Measurements from ENCODE around the gene IL17B.
A peak's percentile ranks its signal among the peaks of the same experiment; 100 is the strongest.

IL17B gene

DNA sequence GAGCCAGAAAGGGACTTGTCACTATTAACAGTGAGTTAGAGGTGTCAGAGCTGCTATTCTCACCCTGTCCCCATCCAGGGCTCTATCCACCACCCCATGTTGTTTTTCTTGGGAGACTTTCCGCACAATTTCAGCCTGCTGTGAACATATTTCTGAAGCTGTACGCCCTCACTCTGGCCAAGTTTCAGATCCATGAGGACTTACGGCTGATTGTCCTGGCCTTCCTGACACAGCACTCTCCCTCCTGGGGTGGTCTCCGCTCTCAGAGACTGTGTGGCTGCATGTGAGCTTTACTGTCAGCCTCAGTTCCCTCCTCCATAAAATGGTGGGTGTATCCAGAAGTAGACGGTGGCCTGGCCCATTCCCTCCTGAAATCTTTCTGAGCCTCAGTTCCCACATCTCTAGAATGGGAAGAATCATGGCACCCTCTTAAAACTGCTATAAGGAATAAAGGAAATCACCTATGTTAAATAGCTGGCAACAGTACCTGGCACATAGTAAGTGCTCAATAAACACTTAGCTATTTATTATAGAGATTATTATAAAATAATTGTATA lies 804 bp upstream of the IL17B start:
- ATAC-seq: no peak
- H3K9me3 Mint-ChIP-seq: no peaks in the 10 kb centered on the region
- H3K27ac Mint-ChIP-seq: no peak overlapping the region

DNA sequence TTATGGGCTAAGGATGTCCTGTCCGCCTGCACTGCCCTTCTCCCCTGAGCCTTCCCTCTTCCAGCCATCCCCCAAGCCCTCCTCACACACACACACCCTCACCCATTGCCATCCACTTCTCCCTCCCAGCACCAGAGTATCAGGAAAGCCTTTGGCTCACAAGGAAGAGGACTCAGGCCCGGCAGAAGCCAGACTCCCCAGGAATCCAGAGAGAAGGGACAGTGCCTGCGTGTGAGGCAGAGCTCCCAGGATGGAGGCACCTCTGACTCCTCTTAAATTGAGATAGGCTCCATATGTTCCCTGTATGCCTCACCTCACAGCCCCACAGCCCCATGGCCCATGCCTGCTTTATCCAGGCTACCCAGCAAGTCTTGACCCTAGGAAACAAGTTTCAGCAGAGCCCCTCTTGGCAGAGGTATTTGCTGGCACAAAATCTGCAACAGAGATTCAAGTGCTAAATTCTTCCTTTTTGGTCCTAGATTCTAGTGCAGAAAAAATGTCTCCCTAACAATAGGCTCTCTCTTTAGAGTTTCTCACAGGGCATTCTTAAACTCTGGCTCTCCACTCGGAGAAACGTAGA lies 761 bp downstream of the IL17B start:
- DNase-seq: no peak
- no peak overlapping the region for H3K4me3 Mint-ChIP-seq
- H3K4me1 Mint-ChIP-seq: no peaks in the 10 kb centered on the region
- no peaks in the 10 kb centered on the region for H3K9me3 Mint-ChIP-seq
- ATAC-seq: no peak
- H3K27ac Mint-ChIP-seq: no peak overlapping the region
- no peaks in the 10 kb centered on the region for H3K36me3 Mint-ChIP-seq (ENCODE audit: low read depth)
- H3K27me3 Mint-ChIP-seq: no peaks in the 10 kb centered on the region

More for the DNA sequence above, 804 bp upstream of the IL17B start:
- no peak for DNase-seq
- no peaks in the 10 kb centered on the region for H3K27me3 Mint-ChIP-seq
- no peak overlapping the region for H3K4me3 Mint-ChIP-seq
- H3K36me3 Mint-ChIP-seq (ENCODE audit: low read depth): no peaks in the 10 kb centered on the region
- no peaks in the 10 kb centered on the region for H3K4me1 Mint-ChIP-seq

DNA sequence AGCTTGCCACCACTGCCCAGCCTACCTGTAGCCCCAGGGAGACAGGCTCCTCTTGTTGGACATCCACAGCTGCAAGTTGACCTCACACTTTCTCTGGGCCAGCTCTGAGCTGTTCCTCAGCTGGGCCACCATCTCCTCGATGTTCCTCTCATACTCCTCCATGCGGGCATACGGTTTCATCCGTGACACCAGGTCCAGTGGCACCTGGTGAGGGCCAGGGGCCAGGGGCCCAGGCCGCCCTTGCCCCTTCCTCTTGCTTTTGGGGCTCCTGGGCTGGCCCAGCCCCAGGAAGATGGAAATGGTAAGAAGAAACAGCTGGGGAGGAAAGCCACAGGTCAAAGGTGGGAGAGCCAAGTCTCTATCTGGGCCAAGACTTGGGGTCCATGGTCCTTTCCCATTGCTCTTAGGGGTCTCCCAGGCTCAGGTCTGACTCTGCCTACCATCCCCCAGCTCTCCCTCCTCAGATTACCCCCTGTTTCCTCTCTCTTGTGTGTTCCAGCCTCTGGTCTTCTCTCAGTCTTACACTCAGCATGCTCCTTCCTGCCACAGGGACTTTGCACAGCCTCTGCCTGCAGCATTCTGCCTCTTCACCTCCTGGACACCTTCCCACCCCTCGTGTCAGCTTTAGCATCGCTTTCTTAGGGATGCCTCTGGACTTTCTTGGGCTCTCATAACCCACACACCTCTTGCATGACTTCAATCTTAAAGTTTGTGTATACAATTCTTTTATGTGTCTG lies 2.2 kb downstream of the IL17B start:
- H3K9me3 Mint-ChIP-seq: no peaks in the 10 kb centered on the region
- H3K4me3 Mint-ChIP-seq: no peak overlapping the region
- ATAC-seq (no peak), DNase-seq (no peak)
- H3K36me3 Mint-ChIP-seq (ENCODE audit: low read depth): no peaks in the 10 kb centered on the region
- H3K4me1 Mint-ChIP-seq: no peaks in the 10 kb centered on the region
- no peak overlapping the region for H3K27ac Mint-ChIP-seq
- H3K27me3 Mint-ChIP-seq: no peaks in the 10 kb centered on the region

DNA sequence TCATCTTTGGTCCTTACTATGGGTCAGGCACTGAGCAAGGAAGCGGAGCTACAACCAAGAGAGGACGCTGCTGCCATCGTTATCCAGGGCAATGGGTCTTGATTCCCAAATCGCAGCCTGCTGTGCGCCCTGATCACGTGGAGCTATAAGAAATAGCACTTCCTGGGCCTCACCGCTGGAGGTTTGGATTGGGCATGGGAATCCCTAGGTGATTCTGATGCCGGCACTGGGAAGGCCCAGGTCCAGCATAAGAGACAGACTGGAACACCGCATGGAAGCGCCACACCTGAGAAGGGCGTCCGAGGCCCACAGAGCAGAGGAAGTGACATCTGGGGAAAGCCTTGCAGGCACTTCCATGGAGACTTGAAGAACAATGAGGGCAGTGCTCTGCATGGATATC lies 3.0 kb downstream of the IL17B start:
- no peaks in the 10 kb centered on the region for H3K36me3 Mint-ChIP-seq (ENCODE audit: low read depth)
- no peaks in the 10 kb centered on the region for H3K9me3 Mint-ChIP-seq
- H3K4me1 Mint-ChIP-seq: no peaks in the 10 kb centered on the region
- H3K27me3 Mint-ChIP-seq: no peaks in the 10 kb centered on the region
- H3K4me3 Mint-ChIP-seq: no peak overlapping the region
- no peak for ATAC-seq
- no peak for DNase-seq
- no peak overlapping the region for H3K27ac Mint-ChIP-seq

DNA sequence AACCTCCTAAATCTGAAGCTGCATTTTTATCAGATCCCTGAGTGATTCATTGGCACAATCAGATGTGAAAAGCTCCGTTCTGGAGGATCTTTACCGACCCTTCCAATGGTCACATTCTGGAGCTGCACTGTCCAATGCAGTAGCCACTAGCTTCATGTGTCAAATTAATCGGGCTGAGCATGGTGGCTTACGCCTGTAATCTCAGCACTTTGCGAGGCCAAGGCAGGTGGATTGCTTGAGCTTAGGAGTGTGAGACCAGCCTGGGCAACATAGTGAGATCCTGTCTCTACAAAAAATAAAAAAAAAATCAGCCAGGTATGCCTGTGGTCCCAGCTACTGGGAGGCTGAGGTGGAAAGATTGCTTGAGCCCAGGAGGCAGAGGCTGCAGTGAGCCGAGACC lies 3.7 kb downstream of the IL17B start:
- DNase-seq (no peak), ATAC-seq (no peak)
- Mint-ChIP-seq H3K27ac (no peak overlapping the region), H3K27me3 (no peaks in the 10 kb centered on the region), H3K9me3 (no peaks in the 10 kb centered on the region), H3K36me3 (ENCODE audit: low read depth) (no peaks in the 10 kb centered on the region), H3K4me3 (no peak overlapping the region), H3K4me1 (no peaks in the 10 kb centered on the region)

DNA sequence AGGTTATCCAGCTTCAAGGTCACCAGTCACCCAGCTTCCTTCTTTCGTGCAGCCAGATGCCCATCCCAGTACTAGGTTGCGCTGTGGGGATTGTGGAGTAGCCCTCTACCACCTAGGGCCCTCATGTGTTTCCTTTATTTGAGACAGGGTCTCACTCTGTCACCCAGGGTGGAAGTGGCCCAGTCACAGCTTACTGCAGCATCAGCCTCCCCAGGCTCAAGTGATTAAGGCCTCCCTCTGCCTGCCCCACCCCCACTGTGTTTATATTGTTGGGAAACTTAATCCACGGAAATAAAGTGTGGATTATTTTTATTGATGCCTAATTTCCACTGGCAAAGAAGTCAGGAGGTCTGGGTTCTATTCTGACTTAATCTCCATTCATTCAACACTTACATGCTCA lies 4.3 kb downstream of the IL17B start:
- no peak overlapping the region for H3K4me3 Mint-ChIP-seq
- H3K9me3 Mint-ChIP-seq: no peaks in the 10 kb centered on the region
- no peak overlapping the region for H3K27ac Mint-ChIP-seq
- H3K4me1 Mint-ChIP-seq: no peaks in the 10 kb centered on the region
- no peaks in the 10 kb centered on the region for H3K27me3 Mint-ChIP-seq
- H3K36me3 Mint-ChIP-seq (ENCODE audit: low read depth): no peaks in the 10 kb centered on the region
- ATAC-seq (no peak), DNase-seq (no peak)

DNA sequence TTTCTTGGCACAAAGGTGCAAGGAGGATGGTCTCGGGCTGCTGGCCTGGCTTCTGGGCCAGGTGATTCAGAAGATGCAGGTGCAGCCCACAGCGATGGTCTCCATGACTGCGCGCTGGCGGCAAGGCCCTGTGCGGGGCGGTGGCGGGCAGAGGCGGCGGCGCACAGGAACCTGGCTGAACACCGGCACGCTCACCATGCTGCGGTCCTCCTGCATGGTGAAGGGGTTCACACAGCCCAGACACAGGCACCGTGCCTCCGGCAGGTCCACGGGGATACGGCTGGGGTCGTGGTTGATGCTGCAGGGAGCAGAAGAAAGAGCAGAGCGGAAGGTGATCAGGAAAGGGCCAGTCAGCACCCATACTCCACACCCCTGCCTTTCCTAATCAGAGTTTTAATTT lies 4.8 kb downstream of the IL17B start:
- Mint-ChIP-seq H3K27ac (no peak overlapping the region), H3K9me3 (no peaks in the 10 kb centered on the region), H3K4me3 (no peak overlapping the region), H3K4me1 (no peaks in the 10 kb centered on the region), H3K27me3 (no peaks in the 10 kb centered on the region), H3K36me3 (ENCODE audit: low read depth) (no peaks in the 10 kb centered on the region)
- DNase-seq (no peak), ATAC-seq (no peak)

DNA sequence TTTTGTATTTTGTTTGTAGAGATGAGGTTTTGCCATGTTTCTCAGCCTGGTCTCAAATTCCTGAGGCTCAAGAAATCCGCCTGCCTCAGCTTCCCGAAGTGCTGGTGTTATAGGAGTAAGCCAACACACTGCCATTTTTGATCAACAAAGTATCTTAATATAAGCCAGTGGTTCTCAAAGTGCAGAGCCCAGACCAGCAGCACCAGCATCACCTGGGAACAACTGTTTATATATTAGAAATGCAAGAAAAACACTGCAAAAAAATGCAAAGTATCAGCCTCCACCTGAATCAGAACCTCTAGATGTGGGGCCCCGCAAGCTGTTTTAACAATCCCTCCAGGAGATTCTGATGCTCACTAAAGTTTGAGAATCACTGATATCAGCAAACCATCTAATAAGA lies 6.2 kb downstream of the IL17B start:
- Mint-ChIP-seq H3K4me3 (no peak overlapping the region), H3K4me1 (no peaks in the 10 kb centered on the region), H3K36me3 (ENCODE audit: low read depth) (peaks cover 4% of the 10 kb centered on the region), H3K9me3 (no peaks in the 10 kb centered on the region), H3K27ac (no peak overlapping the region), H3K27me3 (no peaks in the 10 kb centered on the region)
- ATAC-seq (no peak), DNase-seq (no peak)

DNA sequence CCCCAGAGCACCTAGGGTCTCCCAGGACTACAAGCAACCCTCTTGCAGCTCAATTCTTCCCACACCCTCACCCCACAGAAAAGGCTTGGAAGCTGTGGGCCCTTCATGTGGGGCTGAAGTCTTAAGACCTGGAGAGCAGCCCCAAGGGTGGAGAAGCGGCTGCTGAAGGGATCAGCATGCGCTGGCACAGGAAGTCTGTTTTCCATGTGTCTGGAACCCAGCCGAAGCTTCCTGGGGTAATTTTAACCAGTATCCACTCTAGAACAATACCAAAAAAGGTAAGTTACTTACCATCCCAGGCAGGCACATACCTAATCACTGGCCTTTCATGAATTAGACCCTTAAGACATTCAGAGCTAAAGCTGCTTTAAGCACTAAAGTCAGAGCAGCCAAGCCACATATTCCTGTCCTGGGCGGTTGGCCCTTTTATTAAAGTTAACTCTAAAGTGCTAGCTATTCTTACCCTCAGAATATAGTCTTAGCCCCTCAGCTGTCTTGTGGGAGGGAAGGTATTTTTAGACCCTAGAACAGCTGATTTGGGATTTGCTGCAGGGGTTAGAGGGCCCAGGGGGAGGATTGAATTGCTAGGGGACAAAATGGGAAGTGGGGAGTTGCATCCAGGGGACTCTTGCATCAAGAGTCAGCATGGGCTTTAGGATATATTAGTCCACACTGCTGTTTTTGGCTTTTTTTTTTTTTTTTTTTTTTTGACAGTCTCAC lies 6.9 kb downstream of the IL17B start:
- no peaks in the 10 kb centered on the region for H3K4me1 Mint-ChIP-seq
- no peaks in the 10 kb centered on the region for H3K27me3 Mint-ChIP-seq
- DNase-seq: no peak
- no peaks in the 10 kb centered on the region for H3K9me3 Mint-ChIP-seq
- H3K27ac Mint-ChIP-seq: no peak overlapping the region
- ATAC-seq: no peak
- peaks cover 4% of the 10 kb centered on the region for H3K36me3 Mint-ChIP-seq (ENCODE audit: low read depth)
- no peak overlapping the region for H3K4me3 Mint-ChIP-seq

DNA sequence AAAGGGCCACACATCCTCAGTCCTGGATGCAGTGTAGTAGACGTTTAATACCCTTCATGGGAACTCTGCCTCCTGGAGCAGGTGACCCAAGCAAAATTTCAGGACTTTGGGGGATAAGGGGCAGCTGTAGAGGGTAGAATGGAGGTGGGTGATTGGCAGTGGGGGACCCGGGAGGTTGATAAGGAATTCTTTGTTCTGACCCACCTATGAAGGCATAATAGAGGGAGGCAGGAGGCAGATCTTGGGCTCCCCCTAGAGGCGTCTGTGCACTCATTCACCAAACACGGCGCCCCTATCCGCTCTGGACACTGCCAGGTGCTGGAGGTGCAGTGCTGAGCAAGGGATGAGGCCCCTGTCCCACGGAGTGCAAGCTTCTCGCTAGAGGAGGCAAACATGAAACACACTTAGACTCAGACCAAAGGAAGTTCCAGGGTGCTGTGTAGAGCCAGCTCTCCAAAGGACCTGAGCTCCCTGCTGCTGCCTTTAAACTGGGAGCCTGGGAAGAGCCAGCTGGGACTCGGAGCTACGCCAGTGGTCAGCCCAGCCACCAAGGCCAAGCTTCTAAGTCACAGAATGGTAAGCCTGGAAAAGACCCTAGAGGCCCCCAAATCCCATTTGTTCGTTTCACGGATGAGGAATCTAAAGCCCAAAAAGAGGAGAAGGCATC lies 7.7 kb downstream of the IL17B start:
- peak; percentile 75 for DNase-seq
- H3K9me3 Mint-ChIP-seq: no peaks in the 10 kb centered on the region
- H3K27me3 Mint-ChIP-seq: no peaks in the 10 kb centered on the region
- peaks cover 4% of the 10 kb centered on the region for H3K36me3 Mint-ChIP-seq (ENCODE audit: low read depth)
- ATAC-seq: peak; percentile 86
- no peak overlapping the region for H3K4me3 Mint-ChIP-seq
- H3K4me1 Mint-ChIP-seq: peaks cover 2% of the 10 kb centered on the region
- H3K27ac Mint-ChIP-seq: no peak overlapping the region

DNA sequence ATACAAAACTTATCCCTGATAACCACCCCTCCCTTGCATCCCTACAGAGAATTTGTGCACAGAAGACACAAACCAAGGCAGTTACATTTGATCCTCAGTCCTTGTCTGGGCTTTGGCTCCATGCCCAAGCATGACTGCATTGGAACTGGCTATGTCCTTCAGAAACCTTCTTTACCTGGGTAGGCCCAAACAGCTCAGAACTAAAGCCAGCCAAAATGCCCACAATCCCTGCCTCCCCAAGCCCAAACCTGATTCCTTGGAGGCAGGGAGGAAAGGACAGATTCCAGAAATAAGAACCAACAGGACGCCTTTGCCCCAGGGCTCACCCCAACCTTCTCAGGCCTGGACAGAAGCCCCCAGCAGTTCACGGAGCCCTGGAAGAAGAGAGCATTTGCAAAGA lies 8.2 kb downstream of the IL17B start:
- H3K36me3 Mint-ChIP-seq (ENCODE audit: low read depth): peaks cover 4% of the 10 kb centered on the region
- H3K27ac Mint-ChIP-seq: no peak overlapping the region
- DNase-seq: no peak
- ATAC-seq: no peak
- no peaks in the 10 kb centered on the region for H3K27me3 Mint-ChIP-seq
- no peaks in the 10 kb centered on the region for H3K9me3 Mint-ChIP-seq
- no peak overlapping the region for H3K4me3 Mint-ChIP-seq
- H3K4me1 Mint-ChIP-seq: peaks cover 2% of the 10 kb centered on the region

DNA sequence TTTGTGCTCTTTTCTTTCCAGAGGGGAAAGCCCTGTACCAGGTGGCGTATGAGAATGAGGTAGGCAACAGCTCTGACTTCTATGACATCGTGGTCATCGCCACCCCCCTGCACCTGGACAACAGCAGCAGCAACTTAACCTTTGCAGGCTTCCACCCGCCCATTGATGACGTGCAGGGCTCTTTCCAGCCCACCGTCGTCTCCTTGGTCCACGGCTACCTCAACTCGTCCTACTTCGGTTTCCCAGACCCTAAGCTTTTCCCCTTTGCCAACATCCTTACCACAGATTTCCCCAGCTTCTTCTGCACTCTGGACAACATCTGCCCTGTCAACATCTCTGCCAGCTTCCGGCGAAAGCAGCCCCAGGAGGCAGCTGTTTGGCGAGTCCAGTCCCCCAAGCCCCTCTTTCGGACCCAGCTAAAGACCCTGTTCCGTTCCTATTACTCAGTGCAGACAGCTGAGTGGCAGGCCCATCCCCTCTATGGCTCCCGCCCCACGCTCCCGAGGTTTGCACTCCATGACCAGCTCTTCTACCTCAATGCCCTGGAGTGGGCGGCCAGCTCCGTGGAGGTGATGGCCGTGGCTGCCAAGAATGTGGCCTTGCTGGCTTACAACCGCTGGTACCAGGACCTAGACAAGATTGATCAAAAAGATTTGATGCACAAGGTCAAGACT lies 11.0 kb downstream of the IL17B start:
- Mint-ChIP-seq H3K27me3 (no peaks in the 10 kb centered on the region), H3K9me3 (no peaks in the 10 kb centered on the region), H3K36me3 (ENCODE audit: low read depth) (peaks cover 4% of the 10 kb centered on the region), H3K27ac (no peak overlapping the region), H3K4me1 (peaks cover 2% of the 10 kb centered on the region), H3K4me3 (no peak overlapping the region)
- ATAC-seq (no peak), DNase-seq (no peak)

DNA sequence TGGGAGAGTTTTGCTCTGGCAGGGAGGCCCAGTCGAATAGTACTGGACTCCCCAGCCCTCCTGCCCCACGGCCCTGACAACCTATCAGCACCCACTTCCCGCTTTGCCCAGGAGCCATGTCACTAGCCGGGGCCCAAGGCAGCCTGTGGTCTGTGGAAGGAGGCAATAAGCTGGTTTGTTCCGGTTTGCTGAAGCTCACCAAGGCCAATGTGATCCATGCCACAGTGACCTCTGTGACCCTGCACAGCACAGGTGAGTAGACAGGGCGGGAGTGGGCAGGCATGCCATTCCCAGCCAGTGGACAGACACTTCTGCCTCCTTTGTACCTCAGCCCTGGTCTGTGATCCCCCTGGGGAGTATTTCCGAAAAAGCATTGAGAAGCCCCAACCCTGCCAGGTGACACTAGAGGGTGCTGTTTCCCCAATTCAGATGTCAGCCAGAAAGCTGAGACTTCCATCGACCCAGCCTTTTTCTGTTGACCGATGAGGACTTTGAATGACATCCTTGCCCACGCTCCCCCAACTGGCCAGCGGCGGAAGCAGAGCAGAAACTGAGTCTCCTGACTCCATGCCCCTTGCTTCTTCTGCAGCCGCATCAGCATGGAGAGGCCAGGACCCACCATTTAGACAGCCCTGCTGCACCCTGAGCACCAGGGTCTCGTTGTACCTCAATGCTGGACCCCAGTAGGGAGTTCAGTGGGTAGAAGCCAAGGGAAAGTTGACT lies 11.7 kb downstream of the IL17B start:
- Mint-ChIP-seq H3K27me3 (no peaks in the 10 kb centered on the region), H3K27ac (no peak overlapping the region), H3K9me3 (no peaks in the 10 kb centered on the region), H3K36me3 (ENCODE audit: low read depth) (peaks cover 4% of the 10 kb centered on the region), H3K4me1 (peaks cover 2% of the 10 kb centered on the region), H3K4me3 (no peak overlapping the region)
- peak; percentile 62 for ATAC-seq
- DNase-seq: peak; percentile 53

All from activated naive CD8-positive, alpha-beta T cell treated with anti-CD3 and anti-CD28 coated beads, Interleukin-2, amount 50 U/mL, for 24 hours (primary cell).